Airway epithelial cell (primary cell): ENCODE measurements around the gene OR6S1. TPM values are rescaled to one million over a fixed set of nuclear protein-coding genes. Genes with fewer than 3 reads are reported as not detected.

Experiments
- total RNA-seq: library from RNA; depleted of rRNA; stranded (reverse); fragments of >200 nt; gene quantifications from 2 replicates; pipeline ENCODE4 v1.2.3, GENCODE V29; 2015

Gene OR6S1
- total RNA-seq: not detected in 2 replicates

GRCh38 chr14:20641591-20641990 is at the start of gene OR6S1:
Gene OR6S1, minus strand, starts transcription at chr14:20641691. Its CDS starts 0 bp downstream, at chr14:20641691.

GRCh38 chr14:20688167-20688839 is 46.8 kb upstream of the OR6S1 start, which contains the start of gene ANG:
Gene ANG, plus strand, starts transcription at chr14:20688764. Its CDS starts 4,801 bp downstream, at chr14:20693565.

GRCh38 chr14:20683891-20684661 is 42.6 kb upstream of the OR6S1 start, which contains the start of gene RNASE4:
Gene RNASE4, plus strand, starts transcription at chr14:20684560. Its CDS starts 14,812 bp downstream, at chr14:20699372.

GRCh38 chr14:20591235-20591634 is 50.3 kb downstream of the OR6S1 start, which contains the start of gene RNASE12:
Gene RNASE12, minus strand, starts transcription at chr14:20591376. Its CDS starts 653 bp downstream, at chr14:20590723.

Other genes starting within 250 kb of the OR6S1 start
- 5.5 and 8.5 TPM in 2 replicates for gene TEP1, start 228.2 kb downstream of the OR6S1 start, total RNA-seq
- gene KLHL33, start 205.5 kb downstream of the OR6S1 start, total RNA-seq: not detected in 2 replicates
- gene OSGEP, start 186.9 kb downstream of the OR6S1 start, total RNA-seq: 37.9 and 54.4 TPM in 2 replicates
- gene APEX1, start 186.5 kb downstream of the OR6S1 start, total RNA-seq: 168 and 175 TPM in 2 replicates
- 9.7 and 14.2 TPM in 2 replicates for gene PIP4P1, start 180.3 kb downstream of the OR6S1 start, total RNA-seq
- gene PNP, start 172.3 kb downstream of the OR6S1 start, total RNA-seq: 128 and 138 TPM in 2 replicates
- not detected in 2 replicates for gene RNASE10, start 136.2 kb downstream of the OR6S1 start, total RNA-seq
- gene RNASE9, start 80.6 kb downstream of the OR6S1 start, total RNA-seq: not detected in 2 replicates
- gene RNASE11, start 53.7 kb downstream of the OR6S1 start, total RNA-seq: not detected in 2 replicates
- gene RNASE12, start 50.3 kb downstream of the OR6S1 start, total RNA-seq: not detected in 2 replicates
- 9.0 and 11.1 TPM in 2 replicates for gene RNASE4, start 42.9 kb upstream of the OR6S1 start, total RNA-seq
- 1.5 and 5.4 TPM in 2 replicates for gene ANG, start 47.1 kb upstream of the OR6S1 start, total RNA-seq
- gene EDDM3A, start 104.2 kb upstream of the OR6S1 start, total RNA-seq: not detected in 2 replicates
- gene EDDM3B, start 126.7 kb upstream of the OR6S1 start, total RNA-seq: not detected in 2 replicates
- gene RNASE6, start 139.6 kb upstream of the OR6S1 start, total RNA-seq: not detected in 2 replicates
- 1.1 and 1.5 TPM in 2 replicates for gene RNASE1, start 161.2 kb upstream of the OR6S1 start, total RNA-seq
- not detected in 2 replicates for gene RNASE3, start 249.7 kb upstream of the OR6S1 start, total RNA-seq